ENCODE results near the gene SOX8. TPM values are rescaled to one million over a fixed set of nuclear protein-coding genes. Genes with fewer than 3 reads are reported as not detected.

SOX8 gene
- total RNA-seq (1 to 10 TPM in 3 of 4 donors, under 1 TPM in 1; 0.49 to 3.4 (median 3.0) TPM), polyA plus RNA-seq (1 to 10 TPM in 1 of 3 donors, under 1 TPM in 1, not detected in 1; under 0.01 to 2.5 TPM)

DNA sequence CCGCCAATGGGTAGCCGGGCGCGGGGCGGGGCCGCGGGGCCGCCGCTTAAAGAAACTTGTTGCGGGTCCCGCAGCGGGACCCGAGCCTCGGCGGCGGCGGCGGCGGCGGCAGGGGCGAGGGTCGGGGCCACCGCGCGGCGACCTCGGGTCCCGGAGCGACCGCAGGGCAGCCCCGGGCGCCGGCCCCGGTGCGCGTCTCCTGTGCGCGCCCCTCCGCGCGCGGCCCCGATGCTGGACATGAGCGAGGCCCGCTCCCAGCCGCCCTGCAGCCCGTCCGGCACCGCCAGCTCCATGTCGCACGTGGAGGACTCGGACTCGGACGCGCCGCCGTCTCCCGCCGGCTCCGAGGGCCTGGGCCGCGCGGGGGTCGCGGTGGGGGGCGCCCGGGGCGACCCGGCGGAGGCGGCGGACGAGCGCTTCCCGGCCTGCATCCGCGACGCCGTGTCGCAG lies at the start of gene SOX8:
TSS of gene SOX8 (plus strand) at position 76 of the 450 bp plus-strand sequence. CDS start at position 229, 153 bp downstream.
- H3K27ac ChIP-seq, result peak within 1 kb of the TSS in 2 of 4 donors; percentile 19 to 20
- no peaks in the 10 kb centered on the region for H3K36me3 ChIP-seq
- peak within 1 kb of the TSS; percentile 31 to 56 (median 48) for H3K4me3 ChIP-seq
- H3K9me3 ChIP-seq, result no peaks in the 10 kb centered on the region
- peaks cover 25 to 74% (median 57%) of the 10 kb centered on the region in 3 donors for H3K27me3 ChIP-seq
- TF ChIP-seq POLR2AphosphoS5 (IDR thresholded peaks at IDR 0.05) (no peak), EP300 (IDR thresholded peaks at IDR 0.05) (no peak), POLR2A (IDR thresholded peaks at IDR 0.05) (no peak)
- TF ChIP-seq, protein P1, sequence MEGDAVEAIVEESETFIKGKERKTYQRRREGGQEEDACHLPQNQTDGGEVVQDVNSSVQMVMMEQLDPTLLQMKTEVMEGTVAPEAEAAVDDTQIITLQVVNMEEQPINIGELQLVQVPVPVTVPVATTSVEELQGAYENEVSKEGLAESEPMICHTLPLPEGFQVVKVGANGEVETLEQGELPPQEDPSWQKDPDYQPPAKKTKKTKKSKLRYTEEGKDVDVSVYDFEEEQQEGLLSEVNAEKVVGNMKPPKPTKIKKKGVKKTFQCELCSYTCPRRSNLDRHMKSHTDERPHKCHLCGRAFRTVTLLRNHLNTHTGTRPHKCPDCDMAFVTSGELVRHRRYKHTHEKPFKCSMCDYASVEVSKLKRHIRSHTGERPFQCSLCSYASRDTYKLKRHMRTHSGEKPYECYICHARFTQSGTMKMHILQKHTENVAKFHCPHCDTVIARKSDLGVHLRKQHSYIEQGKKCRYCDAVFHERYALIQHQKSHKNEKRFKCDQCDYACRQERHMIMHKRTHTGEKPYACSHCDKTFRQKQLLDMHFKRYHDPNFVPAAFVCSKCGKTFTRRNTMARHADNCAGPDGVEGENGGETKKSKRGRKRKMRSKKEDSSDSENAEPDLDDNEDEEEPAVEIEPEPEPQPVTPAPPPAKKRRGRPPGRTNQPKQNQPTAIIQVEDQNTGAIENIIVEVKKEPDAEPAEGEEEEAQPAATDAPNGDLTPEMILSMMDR (IDR thresholded peaks at IDR 0.05), result no peak
- peaks cover 0 to 35% (median 30%) of the 10 kb centered on the region in 4 donors for H3K4me1 ChIP-seq
- intact Hi-C loops (cut with DNase I), result no loop called here
- WGBS, 2 donors, result 1% methylated on average over 80 of the region's 80 CpGs
- no peak for DNase-seq

DNA sequence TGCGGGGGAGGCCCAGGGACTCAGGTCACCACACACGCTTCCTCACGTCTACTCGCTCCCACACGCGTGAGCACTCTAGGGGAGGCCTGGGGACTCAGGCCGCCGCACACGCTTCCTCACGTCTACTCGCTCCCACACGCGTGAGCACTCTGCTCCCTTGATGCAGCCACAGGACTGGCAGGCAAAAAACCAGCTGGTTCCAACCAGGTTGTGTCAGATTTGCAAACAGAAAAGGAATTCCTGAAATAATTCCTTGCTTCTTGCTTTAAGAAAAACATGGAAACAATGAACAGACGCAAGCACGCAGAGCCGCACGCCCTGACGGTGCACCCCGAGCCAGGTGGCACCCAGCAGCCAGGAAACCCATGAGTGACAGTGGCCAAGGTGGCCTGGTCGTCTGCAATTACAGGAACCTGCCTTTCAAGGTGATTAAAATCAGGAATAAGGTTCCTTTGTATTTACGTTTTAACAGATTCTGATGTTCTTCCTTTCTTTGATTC lies 48.7 kb upstream of the SOX8 start:
- WGBS, 2 donors, result 89 to 94% methylated on average over 21 of the region's 21 CpGs
- no peak for DNase-seq
- H3K4me1 ChIP-seq, result no peaks in the 10 kb centered on the region
- no peak overlapping the region for H3K27ac ChIP-seq
- no peaks in the 10 kb centered on the region for H3K9me3 ChIP-seq
- H3K36me3 ChIP-seq, result peaks cover 0 to 58% (median 8%) of the 10 kb centered on the region in 4 donors
- intact Hi-C loops (cut with DNase I), result loop anchor here (10.0 kb wide), 1 partner anchor 82 kb away; no protein-coding TSS in a partner anchor
- H3K27me3 ChIP-seq, result no peaks in the 10 kb centered on the region
- no peak overlapping the region for H3K4me3 ChIP-seq
- no peak for TF ChIP-seq EP300 (IDR thresholded peaks at IDR 0.05)
- TF ChIP-seq POLR2A (IDR thresholded peaks at IDR 0.05), result no peak

DNA sequence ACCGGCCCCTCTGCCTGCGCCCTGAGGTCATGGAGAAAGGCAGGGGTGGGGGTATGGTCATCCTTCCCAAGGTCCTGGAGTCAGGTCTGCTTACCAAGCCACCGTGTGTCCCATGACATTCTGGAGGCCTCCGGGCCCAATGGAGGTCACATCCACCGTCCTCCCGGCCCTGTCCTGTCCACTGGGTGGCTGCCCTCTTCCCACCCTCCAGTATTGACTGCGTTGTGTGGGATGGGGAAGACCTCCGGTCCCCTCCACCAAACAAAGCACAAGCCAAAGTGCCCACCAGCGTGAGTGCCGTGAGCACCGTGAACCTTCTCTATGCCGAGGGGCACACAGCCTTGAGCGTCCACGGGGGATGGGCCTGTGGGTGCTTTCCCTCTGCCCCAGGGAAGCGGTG lies 48.0 kb upstream of the SOX8 start:
- Histone ChIP-seq H3K27ac (no peak overlapping the region), H3K4me1 (no peaks in the 10 kb centered on the region), H3K4me3 (no peak overlapping the region), H3K27me3 (no peaks in the 10 kb centered on the region), H3K9me3 (no peaks in the 10 kb centered on the region), H3K36me3 (peaks cover 0 to 53% (median 8%) of the 10 kb centered on the region in 4 donors)
- TF ChIP-seq, protein P1 (IDR thresholded peaks at IDR 0.05), result no peak
- TF ChIP-seq POLR2AphosphoS5 (IDR thresholded peaks at IDR 0.05) (no peak), POLR2A (IDR thresholded peaks at IDR 0.05) (no peak), EP300 (IDR thresholded peaks at IDR 0.05) (no peak)
- no peak for DNase-seq
- 97% methylated on average over 15 of the region's 15 CpGs for WGBS, 2 donors
- intact Hi-C loops (cut with DNase I), result loop anchor here (10.0 kb wide), 1 partner anchor 81 kb away; no protein-coding TSS in a partner anchor

DNA sequence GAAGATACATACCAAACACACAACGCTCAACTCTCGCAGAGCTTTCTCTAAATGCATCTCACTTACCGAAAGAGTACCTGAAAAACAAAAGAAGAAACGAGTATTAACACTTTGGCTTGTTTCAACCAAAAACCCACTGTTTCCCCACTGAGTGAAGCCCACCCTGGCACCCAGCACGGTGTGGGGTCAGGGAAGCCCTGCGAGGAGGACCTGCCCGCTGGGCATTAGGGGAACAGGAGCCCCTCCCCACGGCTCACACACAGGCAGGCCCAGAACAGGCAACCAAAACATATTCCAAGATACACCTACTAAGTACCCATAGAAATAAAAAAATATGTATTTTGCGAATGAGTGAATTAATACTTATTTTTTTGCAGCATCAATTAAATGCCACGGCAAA lies 47.4 kb upstream of the SOX8 start:
- H3K4me3 ChIP-seq, result no peak overlapping the region
- no peak overlapping the region for H3K27ac ChIP-seq
- 92 to 94% methylated on average over 10 of the region's 10 CpGs for WGBS, 2 donors
- H3K9me3 ChIP-seq, result no peaks in the 10 kb centered on the region
- H3K36me3 ChIP-seq, result peaks cover 0 to 52% (median 8%) of the 10 kb centered on the region in 4 donors
- intact Hi-C loops (cut with DNase I), result loop anchor here (10.0 kb wide), 1 partner anchor 81 kb away; no protein-coding TSS in a partner anchor
- H3K27me3 ChIP-seq, result no peaks in the 10 kb centered on the region
- no peaks in the 10 kb centered on the region for H3K4me1 ChIP-seq
- no peak for TF ChIP-seq POLR2A (IDR thresholded peaks at IDR 0.05)
- TF ChIP-seq POLR2AphosphoS5 (IDR thresholded peaks at IDR 0.05), result no peak
- TF ChIP-seq EP300 (IDR thresholded peaks at IDR 0.05), result no peak
- TF ChIP-seq, protein P1 (IDR thresholded peaks at IDR 0.05), result no peak
- DNase-seq, result no peak

DNA sequence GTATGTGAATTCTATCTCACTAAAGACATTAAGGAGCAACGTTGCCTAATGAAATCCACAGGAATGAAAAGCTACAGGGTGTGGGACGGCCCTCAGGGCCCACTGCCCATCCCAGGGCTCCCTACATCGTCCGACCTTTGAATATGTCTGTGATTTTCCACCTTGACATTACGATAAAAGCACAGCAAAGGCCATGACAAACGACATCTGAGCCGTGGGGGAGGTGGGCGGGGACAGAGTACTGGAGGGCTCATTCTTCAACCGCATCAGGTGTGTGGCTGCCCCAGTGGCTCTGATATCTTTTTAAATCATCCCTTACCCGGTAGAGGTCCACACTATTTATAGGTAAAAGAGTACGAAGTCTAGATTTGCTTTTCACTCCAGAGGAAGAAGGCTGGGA lies 45.9 kb upstream of the SOX8 start:
- 70 to 84% methylated on average over 11 of the region's 11 CpGs for WGBS, 2 donors
- TF ChIP-seq EP300 (IDR thresholded peaks at IDR 0.05) (no peak), POLR2AphosphoS5 (IDR thresholded peaks at IDR 0.05) (no peak), POLR2A (IDR thresholded peaks at IDR 0.05) (no peak)
- TF ChIP-seq, protein P1 (IDR thresholded peaks at IDR 0.05), result no peak
- DNase-seq, result no peak
- Histone ChIP-seq H3K27ac (no peak overlapping the region), H3K9me3 (no peaks in the 10 kb centered on the region), H3K27me3 (no peaks in the 10 kb centered on the region), H3K4me3 (no peak overlapping the region), H3K36me3 (peaks cover 0 to 45% (median 5%) of the 10 kb centered on the region in 4 donors), H3K4me1 (no peaks in the 10 kb centered on the region)
- intact Hi-C loops (cut with DNase I), result loop anchor here (10.0 kb wide), 1 partner anchor 79 kb away; no protein-coding TSS in a partner anchor

Measured in sigmoid colon (tissue), 7 donors.